ENCODE measurements around the gene SMIM31.
A peak's percentile ranks its signal among the peaks of the same experiment; 100 is the strongest.

The SMIM31 gene

GRCh38 chr4:164770010-164770724 is 16.2 kb downstream of the SMIM31 start:
- TF ChIP-seq CTCF (IDR thresholded peaks at IDR 0.05) = no peak
- no peaks in the 10 kb centered on the region for H3K27me3 ChIP-seq
- H3K27ac ChIP-seq = no peak overlapping the region
- no peaks in the 10 kb centered on the region for H3K9me3 ChIP-seq
- no peak for DNase-seq
- no peaks in the 10 kb centered on the region for H3K4me1 ChIP-seq
- H3K36me3 ChIP-seq = no peaks in the 10 kb centered on the region
- no peak overlapping the region for H3K4me3 ChIP-seq
- intact Hi-C loops (cut with DNase I; ENCODE audit: low total_unique reads) = no loop called here

- no peaks in the 10 kb centered on the region for H3K36me3 ChIP-seq
- DNase-seq = no peak
- no peaks in the 10 kb centered on the region for H3K4me1 ChIP-seq
- TF ChIP-seq CTCF (IDR thresholded peaks at IDR 0.05) = no peak
- H3K27me3 ChIP-seq = no peaks in the 10 kb centered on the region
- no peak overlapping the region for H3K27ac ChIP-seq
- no peak overlapping the region for H3K4me3 ChIP-seq
- intact Hi-C loops (cut with DNase I; ENCODE audit: low total_unique reads) = no loop called here
- H3K9me3 ChIP-seq = no peaks in the 10 kb centered on the region
Measured at GRCh38 chr4:164771088-164771487, 17.2 kb downstream of the SMIM31 start.

GRCh38 chr4:164772076-164772475 is 18.1 kb downstream of the SMIM31 start:
- Histone ChIP-seq H3K4me1 (no peaks in the 10 kb centered on the region), H3K27me3 (no peaks in the 10 kb centered on the region), H3K27ac (no peak overlapping the region), H3K4me3 (no peak overlapping the region), H3K9me3 (no peaks in the 10 kb centered on the region), H3K36me3 (no peaks in the 10 kb centered on the region)
- TF ChIP-seq CTCF (IDR thresholded peaks at IDR 0.05) = no peak
- intact Hi-C loops (cut with DNase I; ENCODE audit: low total_unique reads) = no loop called here
- DNase-seq = no peak

- no peak for DNase-seq
- intact Hi-C loops (cut with DNase I; ENCODE audit: low total_unique reads) = no loop called here
- Histone ChIP-seq H3K4me3 (no peak overlapping the region), H3K9me3 (no peaks in the 10 kb centered on the region), H3K27ac (no peak overlapping the region), H3K27me3 (no peaks in the 10 kb centered on the region), H3K36me3 (no peaks in the 10 kb centered on the region), H3K4me1 (peaks cover 0 to 5% (median 0%) of the 10 kb centered on the region in 4 donors)
- TF ChIP-seq CTCF (IDR thresholded peaks at IDR 0.05) = no peak
Measured at GRCh38 chr4:164779080-164779479, 25.1 kb downstream of the SMIM31 start.

- TF ChIP-seq CTCF (IDR thresholded peaks at IDR 0.05) = peak; percentile 36 to 43
- DNase-seq = no peak
- intact Hi-C loops (cut with DNase I; ENCODE audit: low total_unique reads) = no loop called here
- H3K9me3 ChIP-seq = no peaks in the 10 kb centered on the region
- H3K36me3 ChIP-seq = no peaks in the 10 kb centered on the region
- no peaks in the 10 kb centered on the region for H3K27me3 ChIP-seq
- no peak overlapping the region for H3K4me3 ChIP-seq
- no peak overlapping the region for H3K27ac ChIP-seq
- peaks cover 0 to 6% (median 0%) of the 10 kb centered on the region in 4 donors for H3K4me1 ChIP-seq
Measured at GRCh38 chr4:164779811-164780216, 25.9 kb downstream of the SMIM31 start.
